ENCODE measurements around the gene SCYL3.

- TF ChIP-seq POLR2A (IDR thresholded peaks at IDR 0.05) (no peak), CTCF (IDR thresholded peaks at IDR 0.05) (no peak)
Measured at GRCh38 chr1:169915150-169915549, 21.5 kb upstream of the SCYL3 start.

All from right lobe of liver (tissue), 4 donors.